ENCODE results near the gene FSTL5.

DNA sequence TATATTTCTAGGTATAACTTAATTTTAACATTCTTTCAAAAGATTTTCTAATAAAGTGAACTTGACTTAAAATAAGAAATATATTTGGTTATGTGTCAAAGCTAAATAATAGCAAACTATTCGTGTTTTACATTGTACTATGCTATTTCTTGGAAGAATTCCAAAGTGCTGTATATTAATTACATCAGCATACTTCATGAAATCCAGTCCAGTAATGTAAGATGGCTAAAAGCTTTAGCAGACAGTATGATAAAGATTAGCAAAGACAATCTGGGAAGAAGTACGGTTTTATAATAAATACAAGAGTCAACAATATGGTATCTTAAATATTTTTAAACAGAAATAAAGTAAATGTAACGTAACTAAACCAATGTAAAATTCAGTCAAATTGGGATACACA is 125.7 kb downstream of the FSTL5 start:
- TF ChIP-seq, protein P1, sequence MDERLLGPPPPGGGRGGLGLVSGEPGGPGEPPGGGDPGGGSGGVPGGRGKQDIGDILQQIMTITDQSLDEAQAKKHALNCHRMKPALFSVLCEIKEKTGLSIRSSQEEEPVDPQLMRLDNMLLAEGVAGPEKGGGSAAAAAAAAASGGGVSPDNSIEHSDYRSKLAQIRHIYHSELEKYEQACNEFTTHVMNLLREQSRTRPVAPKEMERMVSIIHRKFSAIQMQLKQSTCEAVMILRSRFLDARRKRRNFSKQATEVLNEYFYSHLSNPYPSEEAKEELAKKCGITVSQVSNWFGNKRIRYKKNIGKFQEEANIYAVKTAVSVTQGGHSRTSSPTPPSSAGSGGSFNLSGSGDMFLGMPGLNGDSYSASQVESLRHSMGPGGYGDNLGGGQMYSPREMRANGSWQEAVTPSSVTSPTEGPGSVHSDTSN (CRISPR knock-in tag; IDR thresholded peaks at IDR 0.05), result no peak
- TF ChIP-seq MTA3 (CRISPR knock-in tag; IDR thresholded peaks at IDR 0.05), result no peak
- TF ChIP-seq, protein P2, sequence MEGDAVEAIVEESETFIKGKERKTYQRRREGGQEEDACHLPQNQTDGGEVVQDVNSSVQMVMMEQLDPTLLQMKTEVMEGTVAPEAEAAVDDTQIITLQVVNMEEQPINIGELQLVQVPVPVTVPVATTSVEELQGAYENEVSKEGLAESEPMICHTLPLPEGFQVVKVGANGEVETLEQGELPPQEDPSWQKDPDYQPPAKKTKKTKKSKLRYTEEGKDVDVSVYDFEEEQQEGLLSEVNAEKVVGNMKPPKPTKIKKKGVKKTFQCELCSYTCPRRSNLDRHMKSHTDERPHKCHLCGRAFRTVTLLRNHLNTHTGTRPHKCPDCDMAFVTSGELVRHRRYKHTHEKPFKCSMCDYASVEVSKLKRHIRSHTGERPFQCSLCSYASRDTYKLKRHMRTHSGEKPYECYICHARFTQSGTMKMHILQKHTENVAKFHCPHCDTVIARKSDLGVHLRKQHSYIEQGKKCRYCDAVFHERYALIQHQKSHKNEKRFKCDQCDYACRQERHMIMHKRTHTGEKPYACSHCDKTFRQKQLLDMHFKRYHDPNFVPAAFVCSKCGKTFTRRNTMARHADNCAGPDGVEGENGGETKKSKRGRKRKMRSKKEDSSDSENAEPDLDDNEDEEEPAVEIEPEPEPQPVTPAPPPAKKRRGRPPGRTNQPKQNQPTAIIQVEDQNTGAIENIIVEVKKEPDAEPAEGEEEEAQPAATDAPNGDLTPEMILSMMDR (CRISPR knock-in tag; IDR thresholded peaks at IDR 0.05), result no peak
- TF ChIP-seq ZNF7 (CRISPR knock-in tag; IDR thresholded peaks at IDR 0.05), result no peak
- no peak for TF ChIP-seq NR1H2 (CRISPR knock-in tag; IDR thresholded peaks at IDR 0.05; ENCODE audit: borderline replicate concordance, low read depth)
- no peak for TF ChIP-seq ZNF354B (CRISPR knock-in tag; IDR thresholded peaks at IDR 0.05)
- no peak for TF ChIP-seq POLR2A (IDR thresholded peaks at IDR 0.05; ENCODE audit: insufficient read depth in 1 of 2, low read depth in 2 of 2, low read length in 2 of 2)
- TF ChIP-seq ZNF546 (CRISPR knock-in tag; conservative IDR thresholded peaks at IDR 0.05), result no peak
- TF ChIP-seq JUNB (CRISPR knock-in tag; IDR thresholded peaks at IDR 0.05; ENCODE audit: borderline replicate concordance), result no peak
- TF ChIP-seq, protein P3, sequence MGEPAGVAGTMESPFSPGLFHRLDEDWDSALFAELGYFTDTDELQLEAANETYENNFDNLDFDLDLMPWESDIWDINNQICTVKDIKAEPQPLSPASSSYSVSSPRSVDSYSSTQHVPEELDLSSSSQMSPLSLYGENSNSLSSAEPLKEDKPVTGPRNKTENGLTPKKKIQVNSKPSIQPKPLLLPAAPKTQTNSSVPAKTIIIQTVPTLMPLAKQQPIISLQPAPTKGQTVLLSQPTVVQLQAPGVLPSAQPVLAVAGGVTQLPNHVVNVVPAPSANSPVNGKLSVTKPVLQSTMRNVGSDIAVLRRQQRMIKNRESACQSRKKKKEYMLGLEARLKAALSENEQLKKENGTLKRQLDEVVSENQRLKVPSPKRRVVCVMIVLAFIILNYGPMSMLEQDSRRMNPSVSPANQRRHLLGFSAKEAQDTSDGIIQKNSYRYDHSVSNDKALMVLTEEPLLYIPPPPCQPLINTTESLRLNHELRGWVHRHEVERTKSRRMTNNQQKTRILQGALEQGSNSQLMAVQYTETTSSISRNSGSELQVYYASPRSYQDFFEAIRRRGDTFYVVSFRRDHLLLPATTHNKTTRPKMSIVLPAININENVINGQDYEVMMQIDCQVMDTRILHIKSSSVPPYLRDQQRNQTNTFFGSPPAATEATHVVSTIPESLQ (CRISPR knock-in tag; conservative IDR thresholded peaks at IDR 0.05), result no peak
- no peak for TF ChIP-seq BHLHE40 (IDR thresholded peaks at IDR 0.05; ENCODE audit: low read length)
- TF ChIP-seq YY1 (IDR thresholded peaks at IDR 0.05; ENCODE audit: insufficient read depth, insufficient replicate concordance, low read depth, low read length), result no peak
